GM12873 (cell line): ENCODE measurements around the gene PBX3.

Source experiments
- CTCF ChIP-seq: IDR thresholded peaks from 2 replicates; pipeline ENCODE4 v1.5.1; 2012; ENCODE audit warnings: low read depth, mild to moderate bottlenecking, moderate library complexity, low read length, control low read depth; ENCODE audit not compliant: insufficient read depth; ENCODE audit errors: missing control alignments

The PBX3 gene

DNA sequence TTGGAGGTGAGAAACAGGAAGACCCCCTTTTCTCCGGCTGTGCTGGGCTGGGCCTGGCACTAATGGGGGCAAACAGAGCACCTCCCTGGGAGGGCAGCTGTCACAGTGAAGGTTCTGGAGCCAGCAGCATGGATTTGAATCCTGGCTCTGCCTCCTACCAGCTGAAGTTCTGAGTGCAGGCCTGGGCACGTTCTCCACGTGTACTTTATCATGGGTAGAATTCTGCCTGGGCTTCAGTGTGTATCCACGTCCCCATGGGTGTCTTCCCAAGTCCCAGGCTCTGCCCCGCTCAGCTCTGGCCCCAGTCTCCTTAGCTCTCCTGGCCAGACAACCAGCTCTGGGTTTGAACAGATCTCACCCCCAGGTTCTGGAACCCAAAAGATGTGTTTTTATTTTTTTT, 223.2 kb downstream of the PBX3 start:
- no peak for TF ChIP-seq CTCF

DNA sequence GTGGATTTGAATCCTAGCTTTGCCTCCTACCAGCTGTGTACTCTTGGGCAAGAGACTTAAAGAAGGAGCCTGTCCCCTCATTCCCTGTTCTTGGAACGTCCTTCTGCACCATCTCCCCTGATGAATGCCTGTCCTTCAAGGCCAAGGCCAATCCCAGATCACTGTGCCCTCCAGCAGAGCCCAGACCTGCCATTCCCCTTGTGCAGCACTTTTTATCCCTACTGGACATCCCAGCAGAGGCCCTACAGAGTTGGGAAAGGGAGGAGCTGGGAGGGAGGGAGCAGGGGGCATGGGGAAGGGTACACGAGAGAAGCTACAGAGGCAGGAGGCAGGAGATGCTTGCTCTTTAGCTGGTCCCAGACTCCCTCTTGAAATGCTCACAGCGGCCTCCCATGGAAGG, 223.9 kb downstream of the PBX3 start:
- no peak for TF ChIP-seq CTCF

- no peak for TF ChIP-seq CTCF
Observed at GRCh38 chr9:125972012-125972729, 225.0 kb downstream of the PBX3 start.

DNA sequence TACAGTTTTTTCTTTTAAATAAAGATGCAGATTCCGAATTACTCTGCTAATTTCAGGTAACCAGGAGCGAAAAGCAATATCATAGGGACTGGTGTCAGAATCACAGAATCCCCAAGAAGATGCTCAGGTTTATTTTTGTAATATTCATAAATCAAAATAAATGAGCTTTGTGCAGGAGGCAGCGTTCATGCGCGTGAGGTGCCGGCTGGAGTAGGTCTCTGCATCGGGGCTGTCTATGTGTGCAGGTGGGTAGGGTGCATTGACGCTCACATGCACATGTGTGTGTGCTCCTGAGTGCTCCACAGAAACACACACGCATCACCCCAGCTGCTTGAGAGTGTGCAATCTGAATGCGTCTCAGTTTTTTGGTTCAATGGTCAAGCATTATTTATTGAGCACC, 226.4 kb downstream of the PBX3 start:
- TF ChIP-seq CTCF: no peak

- no peak for TF ChIP-seq CTCF
Observed at GRCh38 chr9:125974705-125975104, 227.5 kb downstream of the PBX3 start.

- no peak for TF ChIP-seq CTCF
Observed at GRCh38 chr9:125977223-125977622, 230.1 kb downstream of the PBX3 start.

DNA sequence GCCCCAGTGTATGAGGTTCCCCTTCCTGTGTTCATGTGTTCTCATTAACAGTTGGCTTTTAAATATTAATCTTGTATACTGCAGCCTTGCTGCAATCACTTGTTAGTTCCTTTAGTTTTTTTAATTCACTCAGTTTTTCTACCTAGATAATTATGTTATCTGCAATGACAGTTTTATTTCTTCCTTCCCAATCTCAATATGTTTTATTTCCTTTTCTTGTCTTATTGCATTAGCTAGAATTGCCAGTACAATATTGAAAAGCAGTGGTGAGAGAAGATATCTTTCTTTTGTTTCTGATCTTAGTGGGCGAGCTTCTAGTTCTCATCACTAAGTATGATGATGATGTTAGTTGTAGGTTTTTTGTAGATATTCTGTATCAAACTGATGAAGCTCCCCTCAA, 232.2 kb downstream of the PBX3 start:
- TF ChIP-seq CTCF: no peak
